Measurements from ENCODE around the gene NCOA6.

The NCOA6 gene

DNA sequence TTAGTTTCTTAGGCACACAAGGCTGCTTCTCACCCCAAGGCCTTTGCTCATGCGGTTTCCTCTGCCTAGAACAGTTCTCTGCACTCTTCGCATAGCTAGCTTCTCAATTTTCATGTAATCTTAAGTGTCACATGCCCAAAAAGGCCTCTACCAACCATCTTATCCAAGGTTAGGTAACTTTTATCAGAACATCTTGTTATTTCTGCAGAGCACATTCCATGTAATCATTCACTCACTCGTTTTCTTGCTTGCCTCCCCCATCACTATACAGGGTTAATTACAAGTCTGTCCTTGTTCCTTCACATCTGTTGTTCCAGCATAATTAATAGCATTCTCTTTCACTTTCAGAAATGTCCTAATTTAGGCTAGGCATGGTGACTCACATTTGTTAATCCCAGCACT lies 53.8 kb downstream of the NCOA6 start:
- H3K27ac ChIP-seq (replicated peaks): no peak overlapping the region
- no peak for DNase-seq (ENCODE audit: low read depth in 1 of 2, low spot score in 1 of 2)
- H3K27me3 ChIP-seq (ENCODE audit: insufficient read depth, poor library complexity, severe bottlenecking): no peaks in the 10 kb centered on the region
- TF ChIP-seq GABPA (IDR thresholded peaks at IDR 0.05; ENCODE audit: low read depth) (no peak), POLR2AphosphoS5 (IDR thresholded peaks at IDR 0.05; ENCODE audit: low read depth) (no peak), SPI1 (IDR thresholded peaks at IDR 0.05; ENCODE audit: borderline replicate concordance, low read depth) (no peak)
- TF ChIP-seq, protein P1, sequence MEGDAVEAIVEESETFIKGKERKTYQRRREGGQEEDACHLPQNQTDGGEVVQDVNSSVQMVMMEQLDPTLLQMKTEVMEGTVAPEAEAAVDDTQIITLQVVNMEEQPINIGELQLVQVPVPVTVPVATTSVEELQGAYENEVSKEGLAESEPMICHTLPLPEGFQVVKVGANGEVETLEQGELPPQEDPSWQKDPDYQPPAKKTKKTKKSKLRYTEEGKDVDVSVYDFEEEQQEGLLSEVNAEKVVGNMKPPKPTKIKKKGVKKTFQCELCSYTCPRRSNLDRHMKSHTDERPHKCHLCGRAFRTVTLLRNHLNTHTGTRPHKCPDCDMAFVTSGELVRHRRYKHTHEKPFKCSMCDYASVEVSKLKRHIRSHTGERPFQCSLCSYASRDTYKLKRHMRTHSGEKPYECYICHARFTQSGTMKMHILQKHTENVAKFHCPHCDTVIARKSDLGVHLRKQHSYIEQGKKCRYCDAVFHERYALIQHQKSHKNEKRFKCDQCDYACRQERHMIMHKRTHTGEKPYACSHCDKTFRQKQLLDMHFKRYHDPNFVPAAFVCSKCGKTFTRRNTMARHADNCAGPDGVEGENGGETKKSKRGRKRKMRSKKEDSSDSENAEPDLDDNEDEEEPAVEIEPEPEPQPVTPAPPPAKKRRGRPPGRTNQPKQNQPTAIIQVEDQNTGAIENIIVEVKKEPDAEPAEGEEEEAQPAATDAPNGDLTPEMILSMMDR (IDR thresholded peaks at IDR 0.05; ENCODE audit: insufficient read depth, low read length): no peak
- TF ChIP-seq, protein P2, sequence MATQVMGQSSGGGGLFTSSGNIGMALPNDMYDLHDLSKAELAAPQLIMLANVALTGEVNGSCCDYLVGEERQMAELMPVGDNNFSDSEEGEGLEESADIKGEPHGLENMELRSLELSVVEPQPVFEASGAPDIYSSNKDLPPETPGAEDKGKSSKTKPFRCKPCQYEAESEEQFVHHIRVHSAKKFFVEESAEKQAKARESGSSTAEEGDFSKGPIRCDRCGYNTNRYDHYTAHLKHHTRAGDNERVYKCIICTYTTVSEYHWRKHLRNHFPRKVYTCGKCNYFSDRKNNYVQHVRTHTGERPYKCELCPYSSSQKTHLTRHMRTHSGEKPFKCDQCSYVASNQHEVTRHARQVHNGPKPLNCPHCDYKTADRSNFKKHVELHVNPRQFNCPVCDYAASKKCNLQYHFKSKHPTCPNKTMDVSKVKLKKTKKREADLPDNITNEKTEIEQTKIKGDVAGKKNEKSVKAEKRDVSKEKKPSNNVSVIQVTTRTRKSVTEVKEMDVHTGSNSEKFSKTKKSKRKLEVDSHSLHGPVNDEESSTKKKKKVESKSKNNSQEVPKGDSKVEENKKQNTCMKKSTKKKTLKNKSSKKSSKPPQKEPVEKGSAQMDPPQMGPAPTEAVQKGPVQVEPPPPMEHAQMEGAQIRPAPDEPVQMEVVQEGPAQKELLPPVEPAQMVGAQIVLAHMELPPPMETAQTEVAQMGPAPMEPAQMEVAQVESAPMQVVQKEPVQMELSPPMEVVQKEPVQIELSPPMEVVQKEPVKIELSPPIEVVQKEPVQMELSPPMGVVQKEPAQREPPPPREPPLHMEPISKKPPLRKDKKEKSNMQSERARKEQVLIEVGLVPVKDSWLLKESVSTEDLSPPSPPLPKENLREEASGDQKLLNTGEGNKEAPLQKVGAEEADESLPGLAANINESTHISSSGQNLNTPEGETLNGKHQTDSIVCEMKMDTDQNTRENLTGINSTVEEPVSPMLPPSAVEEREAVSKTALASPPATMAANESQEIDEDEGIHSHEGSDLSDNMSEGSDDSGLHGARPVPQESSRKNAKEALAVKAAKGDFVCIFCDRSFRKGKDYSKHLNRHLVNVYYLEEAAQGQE (IDR thresholded peaks at IDR 0.05; ENCODE audit: insufficient replicate concordance, low read depth): no peak
- H3K4me3 ChIP-seq (replicated peaks; ENCODE audit: insufficient read depth, low read length): no peak overlapping the region

DNA sequence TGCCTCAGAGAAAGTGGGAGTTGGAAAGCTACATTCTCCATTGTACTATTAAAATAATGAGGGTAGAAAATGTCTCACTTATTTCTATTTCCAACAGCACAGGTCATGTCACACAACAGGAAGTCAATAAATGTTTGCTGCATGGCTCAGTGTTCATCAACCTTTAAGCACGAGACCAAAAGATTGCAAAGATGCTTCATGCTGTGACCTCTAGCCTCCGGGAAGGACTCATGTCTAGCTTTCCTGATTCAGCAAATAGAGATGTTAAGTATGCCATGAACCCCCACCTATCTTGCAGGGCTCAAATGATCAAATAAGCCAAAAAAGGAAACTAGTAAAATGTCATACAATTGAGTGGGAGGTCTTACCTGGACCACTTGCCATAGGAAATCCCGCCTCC lies 57.4 kb downstream of the NCOA6 start:
- no peaks in the 10 kb centered on the region for H3K27me3 ChIP-seq (ENCODE audit: insufficient read depth, poor library complexity, severe bottlenecking)
- no peak overlapping the region for H3K27ac ChIP-seq (replicated peaks)
- no peak for DNase-seq (ENCODE audit: low read depth in 1 of 2, low spot score in 1 of 2)
- TF ChIP-seq GABPA (IDR thresholded peaks at IDR 0.05; ENCODE audit: low read depth) (no peak), POLR2AphosphoS5 (IDR thresholded peaks at IDR 0.05; ENCODE audit: low read depth) (no peak), SPI1 (IDR thresholded peaks at IDR 0.05; ENCODE audit: borderline replicate concordance, low read depth) (no peak)
- TF ChIP-seq, protein P2 (IDR thresholded peaks at IDR 0.05; ENCODE audit: insufficient replicate concordance, low read depth): no peak
- TF ChIP-seq, protein P1 (IDR thresholded peaks at IDR 0.05; ENCODE audit: insufficient read depth, low read length): no peak
- no peak overlapping the region for H3K4me3 ChIP-seq (replicated peaks; ENCODE audit: insufficient read depth, low read length)

DNA sequence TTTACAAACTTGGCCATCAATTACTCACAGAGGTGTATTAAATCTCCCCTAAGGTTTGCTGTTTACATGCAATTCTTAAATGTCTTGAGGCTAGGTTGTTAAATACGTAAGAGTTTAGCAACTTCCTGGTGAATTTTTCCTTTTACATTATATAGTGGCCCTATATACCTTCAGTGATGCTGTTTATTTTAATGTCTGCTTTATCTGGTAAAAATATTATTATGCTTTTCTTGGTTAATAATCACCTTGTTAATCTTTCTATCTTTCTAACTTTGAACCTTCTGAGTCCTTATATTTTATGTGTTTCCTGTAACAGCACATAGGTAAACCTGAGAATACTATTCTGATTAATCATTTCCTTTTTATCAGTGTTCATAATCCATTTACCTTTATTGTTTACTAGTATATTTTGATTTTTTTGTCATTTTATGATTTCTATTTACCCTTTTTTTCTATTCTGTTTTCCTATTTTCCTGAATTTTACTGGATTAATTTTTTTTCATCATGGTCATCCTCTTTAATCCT lies 63.4 kb downstream of the NCOA6 start:
- no peak for TF ChIP-seq GABPA (IDR thresholded peaks at IDR 0.05; ENCODE audit: low read depth)
- TF ChIP-seq, protein P1 (IDR thresholded peaks at IDR 0.05; ENCODE audit: insufficient read depth, low read length): no peak
- TF ChIP-seq POLR2AphosphoS5 (IDR thresholded peaks at IDR 0.05; ENCODE audit: low read depth): no peak
- TF ChIP-seq, protein P2 (IDR thresholded peaks at IDR 0.05; ENCODE audit: insufficient replicate concordance, low read depth): no peak
- no peak for TF ChIP-seq SPI1 (IDR thresholded peaks at IDR 0.05; ENCODE audit: borderline replicate concordance, low read depth)
- Histone ChIP-seq H3K27me3 (ENCODE audit: insufficient read depth, poor library complexity, severe bottlenecking) (no peaks in the 10 kb centered on the region), H3K4me3 (replicated peaks; ENCODE audit: insufficient read depth, low read length) (no peak overlapping the region), H3K27ac (replicated peaks) (no peak overlapping the region)
- DNase-seq (ENCODE audit: low read depth in 1 of 2, low spot score in 1 of 2): no peak

Data from HL-60 (cell line).